PC-9 (cell line): ENCODE results near the gene TBCK.

Experiments used
- EZH2 ChIP-seq: fragments of 200-600 bp; sonication (generic); IDR thresholded peaks from 2 replicates; pipeline ENCODE4 v1.8.0; 2017; ENCODE audit warnings: antibody characterized with exemption, low read depth
- TF ChIP-seq, protein P1 (sequence below): fragments of 200-600 bp; sonication (generic); conservative IDR thresholded peaks from 2 replicates; pipeline ENCODE4 v1.6.1; 2017; ENCODE audit warnings: mixed run types, antibody characterized with exemption, mild to moderate bottlenecking, moderate library complexity

DNA sequence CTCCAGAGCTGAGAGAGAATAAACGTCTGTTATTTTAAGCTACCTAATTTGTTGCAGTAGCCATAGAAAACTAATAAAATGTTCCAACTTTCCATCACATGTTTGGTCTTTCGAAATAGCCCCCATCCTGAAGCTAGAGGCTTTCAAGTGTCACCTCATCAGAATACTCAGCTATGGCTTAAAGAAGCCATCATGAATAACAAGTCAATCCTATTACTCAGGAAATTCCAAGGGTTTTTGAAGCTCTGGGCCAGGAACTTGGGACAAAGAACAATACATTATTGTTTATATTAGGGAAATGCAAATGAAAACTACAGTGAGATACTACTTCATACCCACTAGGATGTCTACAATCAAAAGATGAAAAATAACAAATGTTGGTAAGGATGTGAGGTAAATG, 42.2 kb downstream of the TBCK start:
- TF ChIP-seq, protein P1, sequence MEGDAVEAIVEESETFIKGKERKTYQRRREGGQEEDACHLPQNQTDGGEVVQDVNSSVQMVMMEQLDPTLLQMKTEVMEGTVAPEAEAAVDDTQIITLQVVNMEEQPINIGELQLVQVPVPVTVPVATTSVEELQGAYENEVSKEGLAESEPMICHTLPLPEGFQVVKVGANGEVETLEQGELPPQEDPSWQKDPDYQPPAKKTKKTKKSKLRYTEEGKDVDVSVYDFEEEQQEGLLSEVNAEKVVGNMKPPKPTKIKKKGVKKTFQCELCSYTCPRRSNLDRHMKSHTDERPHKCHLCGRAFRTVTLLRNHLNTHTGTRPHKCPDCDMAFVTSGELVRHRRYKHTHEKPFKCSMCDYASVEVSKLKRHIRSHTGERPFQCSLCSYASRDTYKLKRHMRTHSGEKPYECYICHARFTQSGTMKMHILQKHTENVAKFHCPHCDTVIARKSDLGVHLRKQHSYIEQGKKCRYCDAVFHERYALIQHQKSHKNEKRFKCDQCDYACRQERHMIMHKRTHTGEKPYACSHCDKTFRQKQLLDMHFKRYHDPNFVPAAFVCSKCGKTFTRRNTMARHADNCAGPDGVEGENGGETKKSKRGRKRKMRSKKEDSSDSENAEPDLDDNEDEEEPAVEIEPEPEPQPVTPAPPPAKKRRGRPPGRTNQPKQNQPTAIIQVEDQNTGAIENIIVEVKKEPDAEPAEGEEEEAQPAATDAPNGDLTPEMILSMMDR, result no peak
- TF ChIP-seq EZH2, result no peak
